Activated CD8-positive, alpha-beta memory T cell treated with anti-CD3 and anti-CD28 coated beads, Interleukin-2, amount 10 ng/mL, durations not matched to agents 7 days and 5 days (primary cell): ENCODE results near the gene AUTS2. TPM values are rescaled to one million over a fixed set of nuclear protein-coding genes. Genes with fewer than 3 reads are reported as not detected.
"Not testable (repeated sequence)": the region's sequence is repeated elsewhere in the genome, so short reads cannot be mapped to it uniquely, and the experiment has no call there.

Source experiments
- ATAC-seq: fragments of 150-1000 bp; cut with Tn5 transposase; one replicate; pipeline ENCODE4 v1.10.0; 2021; ENCODE audit warnings: moderate library complexity
- CTCF ChIA-PET: fragments of 350-600 bp; sonication (Branson Sonifier 250); formaldehyde crosslinking; loops from one replicate; lab custom pipeline; 2021; ENCODE audit warnings: antibody characterized with exemption; lab: Charles Lee
- DNase-seq: peaks from one replicate; pipeline ENCODE4 v3.0.0-alpha.2; 2020
- H3K27ac Mint-ChIP-seq: one replicate; pipeline ENCODE4 v1.8.0; 2021; ENCODE audit warnings: mild to moderate bottlenecking, mixed read lengths
- H3K27me3 Mint-ChIP-seq: one replicate; pipeline ENCODE4 v1.8.0; 2021; ENCODE audit warnings: mixed read lengths
- H3K36me3 Mint-ChIP-seq: one replicate; pipeline ENCODE4 v1.8.0; 2021; ENCODE audit warnings: mild to moderate bottlenecking, mixed read lengths
- H3K4me1 Mint-ChIP-seq: one replicate; pipeline ENCODE4 v1.8.0; 2021; ENCODE audit warnings: mixed read lengths
- H3K4me3 Mint-ChIP-seq: one replicate; pipeline ENCODE4 v1.8.0; 2021; ENCODE audit warnings: mild to moderate bottlenecking, moderate library complexity, mixed read lengths
- H3K9me3 Mint-ChIP-seq: one replicate; pipeline ENCODE4 v1.8.0; 2022; ENCODE audit warnings: low read depth, mixed read lengths
- total RNA-seq, 2 experiments: library from RNA; stranded (reverse); gene quantifications; one replicate each; pipeline ENCODE4 v1.2.3, GENCODE V29; 2021

Gene AUTS2
- total RNA-seq, 2 experiments from 2014 or later: 9.5 to 24.4 TPM

DNA sequence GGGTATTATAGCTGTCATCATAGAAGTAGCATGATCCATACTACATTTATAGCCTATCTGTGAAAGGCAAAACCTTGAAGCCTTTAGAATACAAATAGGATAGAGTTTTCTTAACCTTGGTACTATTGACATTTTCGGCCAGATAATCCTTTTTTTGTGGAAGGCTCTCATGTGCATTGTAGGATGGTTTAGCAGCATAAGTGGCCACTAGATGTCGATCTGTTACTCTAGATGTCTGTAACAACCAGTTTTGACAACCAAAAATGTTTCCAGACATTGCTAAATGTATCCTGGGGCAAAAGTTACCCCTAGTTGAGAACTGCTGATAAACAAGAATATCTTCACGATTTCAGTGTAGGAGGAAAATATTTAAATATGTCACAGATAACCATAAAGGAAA, 1214.2 kb downstream of the AUTS2 start:
- ATAC-seq: no peak
- Mint-ChIP-seq H3K27me3 (peaks cover 6% of the 10 kb centered on the region), H3K9me3 (no peaks in the 10 kb centered on the region), H3K4me1 (no peaks in the 10 kb centered on the region), H3K27ac (no peak overlapping the region), H3K36me3 (no peaks in the 10 kb centered on the region), H3K4me3 (no peak overlapping the region)
- CTCF ChIA-PET: no interaction called here
- no peak for DNase-seq

DNA sequence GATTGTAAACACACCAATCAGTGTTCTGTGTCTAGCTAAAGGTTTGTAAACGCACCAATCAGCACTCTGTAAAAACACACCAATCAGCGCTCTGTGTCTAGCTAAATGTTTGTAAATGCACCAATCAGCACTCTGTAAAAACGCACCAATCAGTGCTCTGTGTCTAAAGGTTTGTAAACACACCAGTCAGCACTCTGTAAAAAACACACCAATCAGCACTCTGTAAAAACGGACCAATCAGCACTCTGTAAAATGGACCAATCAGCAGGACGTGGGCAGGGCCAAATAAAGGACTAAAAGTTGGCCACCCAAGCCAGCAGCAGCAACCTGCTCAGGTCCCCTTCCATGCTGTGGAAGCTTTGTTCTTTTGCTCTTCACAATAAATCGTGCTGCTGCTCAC, 1224.2 kb downstream of the AUTS2 start:
- H3K27ac Mint-ChIP-seq, ATAC-seq, H3K36me3 Mint-ChIP-seq, H3K4me1 Mint-ChIP-seq, H3K27me3 Mint-ChIP-seq, H3K4me3 Mint-ChIP-seq, H3K9me3 Mint-ChIP-seq, CTCF ChIA-PET, DNase-seq: not testable (repeated sequence)

DNA sequence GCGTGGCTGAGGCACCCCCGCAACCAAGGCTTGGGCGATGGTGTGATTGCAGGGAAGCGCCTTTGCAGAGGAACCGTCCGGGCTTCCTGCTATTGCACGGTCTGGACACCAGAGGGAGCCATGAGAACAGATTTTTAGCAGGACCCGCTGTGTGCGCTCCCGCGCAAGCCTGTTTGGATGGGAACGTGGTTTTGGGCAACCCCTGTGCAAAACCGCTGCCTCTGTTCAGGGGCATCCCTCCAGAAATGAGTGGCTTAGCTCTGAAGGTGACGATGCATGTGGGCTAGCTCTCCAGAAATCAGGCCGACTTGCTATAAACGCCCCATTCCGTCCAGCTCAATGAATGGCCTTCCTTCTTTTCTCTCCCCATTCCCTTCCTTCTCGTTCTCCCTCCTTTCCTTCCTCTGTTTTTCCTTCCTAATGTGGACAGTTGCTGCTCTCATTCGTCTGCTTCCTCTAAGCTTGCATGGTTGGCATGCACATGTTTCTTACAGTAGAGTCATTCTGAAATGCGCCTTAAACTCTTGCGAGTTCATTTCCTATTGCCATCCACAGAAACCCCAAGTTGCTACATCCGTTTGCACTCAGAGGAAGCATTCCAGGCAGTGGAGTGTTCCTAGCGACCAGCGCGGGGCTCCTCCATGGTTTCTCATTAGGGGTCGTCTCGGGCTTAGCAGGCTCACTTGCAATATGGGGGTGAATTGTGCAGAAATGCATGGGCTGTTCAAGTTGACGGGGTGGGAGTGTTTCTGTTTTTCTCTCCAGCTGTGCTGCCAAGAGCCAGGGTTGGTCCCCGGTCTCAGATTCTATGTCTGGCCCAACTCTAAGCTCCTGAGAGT, 1231.2 kb downstream of the AUTS2 start:
- CTCF ChIA-PET: interaction anchor here (1.0 to 2.7 kb wide), 4 partner anchors 67 to 907 kb away, joined by 3 to 19 read pairs (median 4); no protein-coding TSS in a partner anchor
- no peak overlapping the region for H3K27ac Mint-ChIP-seq
- ATAC-seq (peak; percentile 65), DNase-seq (peak; percentile 78)
- peak overlapping the region; percentile 6 for H3K4me3 Mint-ChIP-seq
- peaks cover 8% of the 10 kb centered on the region for H3K4me1 Mint-ChIP-seq
- H3K27me3 Mint-ChIP-seq: peaks cover 4% of the 10 kb centered on the region
- no peaks in the 10 kb centered on the region for H3K36me3 Mint-ChIP-seq
- no peaks in the 10 kb centered on the region for H3K9me3 Mint-ChIP-seq

DNA sequence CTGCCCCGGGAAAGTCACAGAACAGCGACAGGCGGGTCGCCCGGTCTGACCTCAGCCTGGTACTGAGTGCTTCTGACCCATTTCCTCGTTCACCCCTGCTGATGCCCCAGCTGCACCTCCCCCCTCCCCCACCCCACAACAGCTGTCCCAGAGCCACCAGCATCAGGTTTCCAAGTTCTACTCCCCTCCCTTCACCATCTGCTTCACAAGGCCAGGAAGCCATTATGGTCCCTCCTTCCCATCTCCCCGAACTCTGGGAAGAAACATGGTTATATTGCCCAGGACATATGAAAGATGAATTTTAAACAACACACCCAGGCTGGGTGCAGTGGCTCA, 1231.8 kb downstream of the AUTS2 start:
- Mint-ChIP-seq H3K4me3 (no peak overlapping the region), H3K4me1 (peaks cover 8% of the 10 kb centered on the region), H3K36me3 (no peaks in the 10 kb centered on the region), H3K9me3 (no peaks in the 10 kb centered on the region), H3K27ac (no peak overlapping the region), H3K27me3 (peaks cover 4% of the 10 kb centered on the region)
- CTCF ChIA-PET: interaction anchor here (1.1 to 2.7 kb wide), 3 partner anchors 901 to 907 kb away, joined by 3 to 19 read pairs (median 5); no protein-coding TSS in a partner anchor
- no peak for DNase-seq
- ATAC-seq: no peak

DNA sequence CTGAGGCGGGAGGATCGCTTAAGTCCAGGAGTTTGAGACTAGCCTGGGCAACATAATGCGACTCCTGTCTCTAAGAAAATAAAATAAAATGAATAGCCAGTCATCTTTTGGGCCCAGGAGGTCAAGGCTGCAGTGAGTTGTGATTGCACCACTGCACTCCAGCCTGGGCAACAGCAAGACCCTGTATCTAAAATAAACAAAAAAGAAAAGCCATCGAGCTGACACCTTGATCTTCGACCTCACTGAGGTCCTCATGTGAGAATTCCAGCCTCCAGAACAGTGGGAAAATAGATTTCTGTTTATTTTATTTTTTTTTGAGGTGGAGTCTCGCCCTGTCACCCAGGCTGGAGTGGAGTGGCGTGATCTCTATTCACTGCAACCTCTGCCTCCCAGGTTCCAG, 1232.2 kb downstream of the AUTS2 start:
- Mint-ChIP-seq H3K36me3 (no peaks in the 10 kb centered on the region), H3K27ac (no peak overlapping the region), H3K4me1 (peaks cover 8% of the 10 kb centered on the region), H3K27me3 (peaks cover 4% of the 10 kb centered on the region), H3K9me3 (no peaks in the 10 kb centered on the region), H3K4me3 (no peak overlapping the region)
- no peak for ATAC-seq
- no peak for DNase-seq
- CTCF ChIA-PET: interaction anchor here (1.3 to 2.7 kb wide), 2 partner anchors 904 to 906 kb away, joined by 5 to 19 read pairs; no protein-coding TSS in a partner anchor

DNA sequence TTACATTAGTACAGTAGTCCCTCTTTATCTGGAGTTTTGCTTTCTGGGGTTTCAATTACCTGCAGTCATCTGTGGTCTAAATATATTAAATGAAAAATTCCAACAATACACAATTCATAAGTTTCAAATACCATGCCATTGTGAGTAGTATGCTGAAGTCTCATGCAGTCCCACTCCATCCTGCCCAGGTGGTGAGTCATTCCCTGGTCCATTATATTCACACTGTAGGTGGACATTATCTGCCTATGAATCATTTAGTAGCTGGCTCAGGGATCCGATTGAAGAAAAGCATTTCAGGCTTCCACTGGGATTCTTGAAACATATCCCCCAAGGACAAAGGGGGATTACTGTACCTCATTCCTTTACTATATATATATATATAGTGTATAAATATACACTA, 1235.5 kb downstream of the AUTS2 start:
- H3K4me3 Mint-ChIP-seq: no peak overlapping the region
- H3K27ac Mint-ChIP-seq: no peak overlapping the region
- no peaks in the 10 kb centered on the region for H3K9me3 Mint-ChIP-seq
- no peak for ATAC-seq
- DNase-seq: no peak
- H3K36me3 Mint-ChIP-seq: no peaks in the 10 kb centered on the region
- H3K27me3 Mint-ChIP-seq: peaks cover 4% of the 10 kb centered on the region
- CTCF ChIA-PET: no interaction called here
- peaks cover 8% of the 10 kb centered on the region for H3K4me1 Mint-ChIP-seq

DNA sequence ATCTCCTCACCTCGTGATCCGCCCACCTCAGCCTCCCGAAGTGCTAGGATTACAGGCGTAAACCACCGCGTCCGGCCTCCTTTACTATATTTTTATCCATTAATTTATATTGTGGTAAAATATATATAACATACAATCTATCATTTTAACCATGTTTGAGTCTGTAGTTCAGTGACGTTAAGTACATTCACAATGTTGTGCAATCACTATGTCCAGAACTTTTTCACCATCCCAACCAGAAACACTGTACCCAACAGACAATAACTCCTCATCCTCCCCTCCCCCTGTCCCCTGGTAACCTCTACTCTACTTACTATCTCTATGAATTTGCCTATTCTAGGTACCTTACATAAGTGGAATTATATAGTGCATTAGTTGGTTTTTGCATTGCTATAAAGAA, 1236.1 kb downstream of the AUTS2 start:
- CTCF ChIA-PET: no interaction called here
- Mint-ChIP-seq H3K27me3 (peaks cover 1% of the 10 kb centered on the region), H3K9me3 (no peaks in the 10 kb centered on the region), H3K4me3 (no peak overlapping the region), H3K27ac (no peak overlapping the region), H3K4me1 (peaks cover 4% of the 10 kb centered on the region), H3K36me3 (no peaks in the 10 kb centered on the region)
- ATAC-seq (no peak), DNase-seq (no peak)

DNA sequence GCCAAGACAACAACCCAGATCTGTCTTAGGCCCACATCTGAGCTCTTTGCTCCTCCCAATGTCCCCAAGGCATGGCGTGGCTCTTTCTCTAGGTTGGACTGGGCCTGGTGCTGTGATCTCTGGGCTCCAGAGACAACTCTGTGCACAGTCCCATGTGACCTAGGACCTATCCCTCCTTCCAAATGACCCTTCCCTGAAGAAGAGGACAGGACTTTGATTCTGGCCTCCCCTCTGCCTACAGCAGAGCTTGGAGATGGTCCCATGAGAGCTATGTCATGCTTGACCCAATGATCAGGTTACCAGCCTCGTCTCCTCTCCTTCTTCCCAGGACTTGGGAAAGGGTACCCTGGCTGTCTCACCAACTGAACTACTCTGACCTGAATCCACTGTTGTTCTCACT, 1237.4 kb downstream of the AUTS2 start:
- Mint-ChIP-seq H3K9me3 (no peaks in the 10 kb centered on the region), H3K27ac (no peak overlapping the region), H3K4me3 (no peak overlapping the region), H3K4me1 (no peaks in the 10 kb centered on the region), H3K27me3 (no peaks in the 10 kb centered on the region), H3K36me3 (no peaks in the 10 kb centered on the region)
- no peak for ATAC-seq
- no peak for DNase-seq
- CTCF ChIA-PET: no interaction called here

DNA sequence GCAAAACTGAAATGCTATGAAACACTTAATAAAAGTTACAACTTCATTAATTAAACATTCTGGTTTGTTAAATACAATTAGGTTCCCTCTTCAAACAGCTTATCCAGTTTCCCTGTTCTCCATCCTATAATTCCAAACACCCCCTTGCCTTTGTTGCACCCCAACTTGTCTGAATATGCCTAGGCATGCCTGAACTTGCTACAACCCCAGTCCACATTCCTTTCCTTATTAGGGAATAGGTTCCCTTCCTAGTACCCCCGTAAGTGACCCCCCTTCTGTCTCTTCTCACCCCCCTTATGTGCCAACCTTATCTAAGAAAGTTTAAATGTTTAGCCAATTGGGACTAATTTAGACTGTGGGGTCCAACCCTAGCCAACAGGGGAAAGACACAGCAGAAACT, 1238.0 kb downstream of the AUTS2 start:
- Mint-ChIP-seq H3K4me3 (no peak overlapping the region), H3K4me1 (no peaks in the 10 kb centered on the region), H3K36me3 (no peaks in the 10 kb centered on the region), H3K27ac (no peak overlapping the region), H3K27me3 (no peaks in the 10 kb centered on the region), H3K9me3 (no peaks in the 10 kb centered on the region)
- no peak for DNase-seq
- CTCF ChIA-PET: no interaction called here
- no peak for ATAC-seq

DNA sequence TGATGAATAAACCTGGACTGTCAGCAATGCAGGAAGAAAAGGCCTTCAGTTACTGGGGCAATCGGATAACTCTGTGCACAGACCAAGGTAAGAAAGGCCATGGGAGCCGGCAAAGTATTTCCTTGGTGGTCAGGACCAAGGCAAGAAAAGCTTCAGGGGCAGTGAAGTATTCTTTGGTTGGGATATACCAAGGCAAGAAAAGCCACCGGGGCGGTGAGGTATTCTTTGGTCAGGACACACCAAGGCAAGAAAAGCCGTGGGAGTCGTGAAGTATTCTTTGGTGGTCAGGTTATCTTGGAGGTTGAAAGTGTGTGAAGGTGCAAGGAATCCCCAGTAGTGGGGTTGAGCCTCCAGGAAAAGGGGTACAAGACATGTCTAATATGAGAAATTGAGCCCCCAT, 1238.7 kb downstream of the AUTS2 start:
- no peak overlapping the region for H3K27ac Mint-ChIP-seq
- no peaks in the 10 kb centered on the region for H3K9me3 Mint-ChIP-seq
- H3K4me3 Mint-ChIP-seq: no peak overlapping the region
- no peaks in the 10 kb centered on the region for H3K4me1 Mint-ChIP-seq
- CTCF ChIA-PET: no interaction called here
- no peak for ATAC-seq
- no peak for DNase-seq
- no peaks in the 10 kb centered on the region for H3K36me3 Mint-ChIP-seq
- no peaks in the 10 kb centered on the region for H3K27me3 Mint-ChIP-seq

DNA sequence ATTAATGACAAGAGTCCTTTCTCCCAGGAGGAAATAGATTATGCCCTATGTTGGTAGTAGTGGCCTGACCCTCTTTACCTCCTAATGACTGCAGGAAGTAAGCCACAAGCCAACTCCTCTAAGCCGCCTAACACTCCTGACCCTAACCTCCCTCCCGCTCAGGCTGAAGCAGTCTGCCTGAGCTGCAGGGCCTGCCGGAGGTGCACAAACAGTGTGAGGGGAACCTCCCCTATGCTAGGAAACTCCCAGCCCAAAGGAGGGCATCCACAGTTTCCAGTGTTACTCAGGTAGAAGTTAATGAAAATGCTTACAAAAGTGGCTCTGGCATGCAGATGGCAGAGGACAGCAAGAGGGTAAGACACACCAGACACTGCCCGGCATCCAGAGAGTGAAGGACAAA, 1239.3 kb downstream of the AUTS2 start:
- no peak for DNase-seq
- H3K27me3 Mint-ChIP-seq: no peaks in the 10 kb centered on the region
- no peak overlapping the region for H3K4me3 Mint-ChIP-seq
- no peaks in the 10 kb centered on the region for H3K4me1 Mint-ChIP-seq
- H3K36me3 Mint-ChIP-seq: no peaks in the 10 kb centered on the region
- H3K9me3 Mint-ChIP-seq: no peaks in the 10 kb centered on the region
- H3K27ac Mint-ChIP-seq: no peak overlapping the region
- CTCF ChIA-PET: interaction anchor here (1.0 kb wide), 1 partner anchor 10 kb away, joined by 3 read pairs; no protein-coding TSS in a partner anchor
- no peak for ATAC-seq

DNA sequence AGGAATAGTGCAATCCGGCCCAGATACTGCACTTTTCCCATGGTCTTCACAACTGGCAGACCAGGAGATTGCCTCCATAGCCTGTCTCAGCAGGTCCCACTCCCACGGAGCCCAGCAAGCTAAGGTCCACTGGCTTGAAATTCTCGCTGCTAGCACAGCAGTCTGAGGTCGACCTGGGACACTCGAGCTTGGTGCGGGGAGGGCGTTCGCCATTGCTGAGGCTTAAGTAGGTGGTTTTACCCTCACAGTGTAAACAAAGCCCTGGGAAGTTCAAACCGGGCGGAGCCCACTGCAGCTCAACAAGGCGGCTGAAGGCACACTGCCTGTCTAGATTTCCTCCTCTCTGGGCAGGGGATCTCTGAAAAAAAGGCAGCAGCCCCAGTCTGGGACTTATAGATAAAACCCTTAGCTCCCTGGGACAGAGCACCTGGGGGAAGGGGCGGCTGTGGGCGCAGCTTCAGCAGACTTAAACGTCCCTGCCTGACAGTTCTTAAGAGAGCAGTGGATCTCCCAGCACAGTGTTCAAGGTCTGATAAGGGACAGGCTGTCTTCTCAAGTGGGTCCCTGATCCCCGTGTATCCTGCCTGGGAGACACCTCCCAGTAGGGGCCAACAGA, 1240.1 kb downstream of the AUTS2 start:
- Mint-ChIP-seq H3K27me3 (no peaks in the 10 kb centered on the region), H3K9me3 (no peaks in the 10 kb centered on the region), H3K27ac (no peak overlapping the region), H3K4me3 (no peak overlapping the region), H3K4me1 (no peaks in the 10 kb centered on the region), H3K36me3 (no peaks in the 10 kb centered on the region)
- ATAC-seq (no peak), DNase-seq (no peak)
- CTCF ChIA-PET: interaction anchor here (1.0 kb wide), 1 partner anchor 10 kb away, joined by 3 read pairs; no protein-coding TSS in a partner anchor
